Tongue (tissue), 2 donors: Measurements from ENCODE around the gene DDX42. TPM values are rescaled to one million over a fixed set of nuclear protein-coding genes. Genes with fewer than 3 reads are reported as not detected.
"Not testable (repeated sequence)": the region's sequence is repeated elsewhere in the genome, so short reads cannot be mapped to it uniquely, and the experiment has no call there.

Source experiments
- DNase-seq: peaks from one replicate; pipeline ENCODE4 v3.0.0-alpha.2; 2015
- total RNA-seq: library from RNA; depleted of rRNA; stranded (reverse); fragments of >200 nt; gene quantifications from one replicate; pipeline ENCODE4 v1.2.3, GENCODE V29; 2014

The DDX42 gene
- total RNA-seq, 1 donor from 2014 or later: 105 TPM

GRCh38 chr17:63775420-63775819 is 1.4 kb downstream of the DDX42 start:
- no peak for DNase-seq

DNA sequence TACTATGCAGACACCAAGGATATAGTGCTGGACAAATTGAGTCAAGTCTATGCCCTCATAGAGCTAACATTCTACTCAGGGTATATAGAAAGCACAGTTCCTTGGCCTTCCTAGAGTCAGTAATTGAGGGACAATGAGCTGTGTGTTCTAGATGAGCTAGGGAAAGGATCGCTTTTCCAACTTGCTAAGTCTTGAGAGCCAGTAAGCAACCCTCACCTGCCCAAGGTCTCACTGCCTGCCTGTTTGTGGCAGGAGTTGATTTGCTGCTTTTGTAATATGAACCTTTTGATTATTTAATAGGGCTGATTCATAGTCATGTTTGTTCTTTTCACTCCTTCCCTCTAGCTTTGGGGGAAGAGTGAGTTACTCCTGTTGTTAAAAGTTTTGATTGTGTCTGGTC is 6.5 kb downstream of the DDX42 start:
- no peak for DNase-seq

DNA sequence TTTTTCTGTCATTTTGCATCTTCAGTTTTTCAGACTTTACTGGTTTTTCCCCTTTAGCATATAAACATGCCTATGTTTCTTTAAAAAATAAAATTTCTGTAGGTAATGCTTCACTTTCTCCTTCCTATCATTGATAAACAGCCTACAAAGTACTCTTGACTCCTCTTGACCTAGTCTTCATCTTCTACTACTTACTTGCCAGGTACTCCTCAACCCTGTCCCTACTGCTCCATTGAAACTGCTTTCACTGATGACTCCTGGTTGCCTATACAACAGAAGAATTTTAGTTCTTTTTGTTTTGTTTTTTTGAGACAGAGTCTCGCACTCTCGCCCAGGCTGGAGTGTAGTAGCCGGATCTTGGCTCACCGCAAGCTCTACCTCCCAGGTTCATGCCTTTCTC is 7.0 kb downstream of the DDX42 start:
- no peak for DNase-seq

DNA sequence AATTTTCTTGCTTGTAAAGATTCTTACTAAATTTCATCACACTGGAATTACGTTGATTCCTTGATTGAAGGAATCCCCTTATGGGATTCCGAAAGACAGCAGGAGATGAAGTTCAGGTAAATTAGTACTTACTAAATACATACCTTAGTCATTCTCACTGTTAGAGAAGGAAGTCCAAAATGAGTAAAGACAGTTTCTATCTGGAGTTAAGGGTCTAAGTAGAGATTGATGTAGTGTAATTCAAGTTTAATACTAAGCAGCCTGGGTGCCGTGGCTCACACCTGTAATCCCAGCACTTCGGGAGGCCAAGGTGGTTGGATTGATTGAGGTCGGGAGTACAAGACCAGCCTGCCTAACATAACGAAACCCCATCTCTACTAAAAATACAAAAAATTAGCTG is 9.6 kb downstream of the DDX42 start:
- DNase-seq: no peak

DNA sequence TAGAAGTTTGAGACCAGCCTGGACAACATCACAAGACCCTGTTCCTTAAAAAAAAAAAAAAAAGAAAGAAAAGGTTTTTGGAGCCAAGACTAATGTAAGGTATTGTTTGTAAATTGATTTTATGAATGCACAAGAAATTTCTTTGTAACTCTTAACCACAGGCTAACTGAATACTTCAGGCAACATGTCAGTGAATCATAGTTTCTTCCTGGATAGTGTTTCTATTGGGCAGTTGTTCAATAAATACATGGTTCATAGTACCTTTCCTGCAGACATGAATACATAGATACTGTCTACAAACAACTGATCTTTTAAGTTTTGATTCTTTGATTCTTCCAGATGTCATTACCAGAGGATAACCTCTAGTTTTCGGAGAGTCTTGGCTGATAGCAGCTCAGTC is 11.6 kb downstream of the DDX42 start:
- no peak for DNase-seq

- no peak for DNase-seq
Measured at GRCh38 chr17:63786117-63786516, 12.1 kb downstream of the DDX42 start.

DNA sequence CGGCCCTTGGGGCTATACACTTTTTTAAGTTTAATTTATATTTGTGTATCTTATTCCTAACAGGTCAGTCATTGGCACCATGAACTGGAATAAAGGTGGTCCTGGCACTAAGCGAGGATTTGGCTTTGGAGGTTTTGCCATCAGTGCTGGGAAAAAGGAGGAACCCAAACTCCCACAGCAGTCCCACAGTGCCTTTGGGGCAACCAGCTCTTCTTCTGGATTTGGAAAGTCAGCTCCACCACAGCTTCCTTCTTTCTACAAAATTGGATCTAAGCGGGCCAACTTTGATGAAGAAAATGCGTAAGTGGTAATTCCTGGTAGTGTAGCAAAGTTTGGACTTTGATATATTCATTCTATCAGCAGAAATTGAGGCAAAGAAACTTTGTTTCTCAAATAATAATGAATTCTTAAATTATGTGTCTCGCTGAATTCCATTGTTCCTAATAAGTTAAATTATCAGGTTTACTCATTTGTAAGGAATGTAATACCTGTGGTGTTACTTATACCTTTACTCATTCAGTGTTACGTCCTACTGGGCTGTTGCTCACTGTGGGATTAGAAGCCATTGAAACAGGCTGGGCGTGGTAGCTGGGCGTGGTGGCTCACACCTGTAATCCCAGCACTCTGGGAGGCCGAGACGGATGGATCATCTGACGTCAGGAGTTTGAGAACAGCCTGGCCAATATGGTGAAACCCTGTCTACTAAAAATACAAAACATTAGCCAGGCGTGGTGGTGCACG is 13.2 kb downstream of the DDX42 start:
- DNase-seq: no peak

GRCh38 chr17:63790057-63790456 is 16.1 kb downstream of the DDX42 start:
- DNase-seq: no peak

GRCh38 chr17:63792055-63792729 is 18.2 kb downstream of the DDX42 start:
- no peak for DNase-seq

GRCh38 chr17:63796375-63796774 is 22.4 kb downstream of the DDX42 start:
- DNase-seq: not testable (repeated sequence)

DNA sequence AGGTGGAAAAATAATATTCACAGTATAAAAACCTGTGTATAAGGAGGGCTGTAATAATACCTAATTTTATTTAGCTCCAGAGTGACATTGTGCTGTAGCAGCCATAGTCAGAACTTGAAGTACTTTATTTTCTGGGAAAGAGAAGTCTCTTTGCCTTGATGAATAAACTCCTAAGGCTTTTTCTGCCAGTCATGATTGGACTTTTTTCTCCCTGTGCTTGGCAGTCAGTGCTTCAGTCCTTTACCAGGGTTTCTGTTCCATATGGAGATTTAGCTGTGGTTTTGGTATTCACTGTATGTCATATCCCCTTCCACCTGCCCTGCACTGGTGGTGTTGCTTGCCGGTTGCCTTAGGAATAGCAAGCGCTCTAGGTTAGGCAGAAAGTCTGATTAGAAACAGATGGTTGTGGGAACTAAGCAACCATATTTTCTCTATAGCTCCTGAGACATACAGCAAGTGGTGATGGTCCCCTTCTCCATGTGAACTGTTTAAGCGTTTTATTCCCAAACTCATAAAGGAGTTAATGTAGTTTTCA is 24.7 kb downstream of the DDX42 start:
- DNase-seq: no peak

- no peak for DNase-seq
Measured at GRCh38 chr17:63800783-63801182, 26.8 kb downstream of the DDX42 start.

- no peak for DNase-seq
Measured at GRCh38 chr17:63804328-63804727, 30.4 kb downstream of the DDX42 start.

DNA sequence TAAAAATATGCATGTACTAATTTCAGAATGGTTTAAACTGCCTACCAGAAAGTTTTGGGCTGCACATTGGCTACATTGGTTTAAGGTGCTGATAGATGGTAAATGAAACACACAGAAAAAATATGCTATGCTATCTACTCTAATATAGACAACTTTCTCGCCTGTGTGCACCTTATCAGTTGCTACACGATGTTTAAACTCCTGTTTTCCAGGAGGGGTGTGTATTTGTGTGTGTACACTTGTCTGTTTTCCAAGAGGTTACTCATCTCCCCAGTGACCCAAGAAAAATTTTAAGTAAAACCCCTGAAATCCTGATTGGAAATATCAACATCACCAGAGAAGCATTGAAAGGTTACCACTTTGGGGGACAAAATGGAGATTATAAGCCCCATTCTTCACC is 31.6 kb downstream of the DDX42 start:
- no peak for DNase-seq

DNA sequence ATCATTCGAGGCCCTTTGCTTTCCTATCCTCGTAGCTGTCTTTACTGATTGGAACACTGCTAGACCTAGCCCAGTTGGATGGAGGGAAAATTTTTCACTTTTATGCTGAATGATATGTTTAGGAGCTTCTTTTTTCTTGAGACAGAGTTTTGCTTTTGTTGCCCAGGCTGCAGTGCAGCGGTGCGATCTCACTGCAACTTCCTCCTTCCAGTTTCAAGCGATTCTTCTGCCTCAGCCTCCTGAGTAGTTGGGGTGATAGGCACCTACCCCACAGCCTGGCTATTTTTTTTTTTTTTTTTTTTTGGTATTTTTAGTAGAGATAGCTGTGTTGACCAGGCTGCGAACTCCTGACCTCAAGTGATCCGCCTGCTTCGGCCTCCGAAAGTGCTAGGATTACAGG is 36.0 kb downstream of the DDX42 start:
- DNase-seq: no peak

DNA sequence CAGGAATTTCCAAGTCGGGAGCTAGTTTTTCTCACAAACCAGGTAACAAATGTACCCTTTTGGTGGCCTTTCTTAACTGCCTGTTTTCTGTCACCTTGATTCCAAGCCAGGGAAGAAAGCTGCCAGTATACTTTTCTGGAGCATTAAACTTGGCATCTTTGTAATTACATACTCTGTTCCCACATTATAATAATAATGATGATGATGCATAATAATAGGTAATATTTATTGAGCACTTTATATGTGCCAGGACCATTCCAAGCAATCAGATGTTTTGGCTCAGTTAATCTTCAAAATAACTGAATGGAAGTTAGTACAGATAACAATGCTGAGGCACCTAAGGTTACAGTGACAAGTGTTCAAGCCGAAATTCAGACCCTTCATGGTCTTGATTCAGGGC is 42.2 kb downstream of the DDX42 start:
- DNase-seq: no peak

DNA sequence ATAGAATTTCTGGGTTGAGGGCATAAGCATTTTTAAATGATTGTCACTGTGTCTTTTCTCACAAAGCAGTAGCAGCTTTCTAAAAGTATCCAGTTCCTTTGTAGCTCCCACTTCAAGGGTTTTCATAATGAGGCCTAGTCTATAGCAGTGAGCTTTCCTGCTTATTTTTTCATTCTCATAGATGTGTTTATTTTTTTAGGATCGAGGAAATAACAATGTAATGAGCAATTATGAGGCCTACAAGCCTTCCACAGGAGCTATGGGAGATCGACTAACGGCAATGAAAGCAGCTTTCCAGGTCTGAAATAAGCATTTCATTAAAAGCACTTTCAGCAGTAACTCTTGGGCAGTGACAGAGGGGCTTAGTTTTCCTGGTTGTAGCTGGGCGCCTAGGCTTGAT is 42.7 kb downstream of the DDX42 start:
- no peak for DNase-seq

- no peak for DNase-seq
Measured at GRCh38 chr17:63817736-63818385, 43.9 kb downstream of the DDX42 start.

DNA sequence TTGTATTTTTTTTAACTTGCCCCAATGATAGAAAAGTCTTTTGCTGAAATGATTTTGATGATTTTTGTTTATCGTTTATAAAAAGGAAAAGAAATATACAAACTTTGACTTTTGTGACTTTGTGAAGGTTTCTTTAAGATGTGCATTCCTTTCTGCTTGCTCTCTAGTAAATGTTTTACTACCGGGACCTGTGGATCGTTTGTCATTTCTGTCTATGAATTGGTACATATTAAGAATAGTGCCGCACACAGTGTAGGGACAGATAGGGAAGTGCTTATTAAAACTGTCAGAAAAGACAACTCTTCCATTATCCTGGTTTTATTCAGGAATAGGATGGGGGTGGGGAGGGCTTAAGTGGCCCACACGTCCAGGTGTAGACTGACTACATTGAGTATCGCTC is 45.2 kb downstream of the DDX42 start:
- DNase-seq: no peak

GRCh38 chr17:63819585-63820537 is 45.9 kb downstream of the DDX42 start:
- DNase-seq: no peak

GRCh38 chr17:63820963-63821561 is 47.1 kb downstream of the DDX42 start:
- no peak for DNase-seq

DNA sequence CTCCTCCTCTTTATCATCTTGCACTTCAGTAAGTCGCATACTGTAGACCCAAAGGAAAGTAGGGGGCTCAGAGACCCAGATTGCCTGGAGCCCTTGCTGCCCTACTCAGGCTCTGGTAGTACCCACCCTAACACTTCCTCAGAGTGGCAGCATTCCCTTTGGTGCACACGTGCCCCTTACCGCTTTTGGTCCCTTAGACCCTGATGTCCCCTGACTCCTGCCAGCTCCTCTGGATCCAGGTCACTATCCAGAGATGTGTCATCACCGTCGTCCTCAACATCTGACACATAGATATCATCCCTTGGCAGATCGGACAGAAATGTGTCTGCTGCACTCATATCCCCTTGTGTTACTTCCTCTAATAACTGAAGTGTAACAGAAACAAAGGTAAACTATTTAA is 47.8 kb downstream of the DDX42 start:
- DNase-seq: no peak
